Measurements from ENCODE around the gene DNAJC16.

The DNAJC16 gene

DNA sequence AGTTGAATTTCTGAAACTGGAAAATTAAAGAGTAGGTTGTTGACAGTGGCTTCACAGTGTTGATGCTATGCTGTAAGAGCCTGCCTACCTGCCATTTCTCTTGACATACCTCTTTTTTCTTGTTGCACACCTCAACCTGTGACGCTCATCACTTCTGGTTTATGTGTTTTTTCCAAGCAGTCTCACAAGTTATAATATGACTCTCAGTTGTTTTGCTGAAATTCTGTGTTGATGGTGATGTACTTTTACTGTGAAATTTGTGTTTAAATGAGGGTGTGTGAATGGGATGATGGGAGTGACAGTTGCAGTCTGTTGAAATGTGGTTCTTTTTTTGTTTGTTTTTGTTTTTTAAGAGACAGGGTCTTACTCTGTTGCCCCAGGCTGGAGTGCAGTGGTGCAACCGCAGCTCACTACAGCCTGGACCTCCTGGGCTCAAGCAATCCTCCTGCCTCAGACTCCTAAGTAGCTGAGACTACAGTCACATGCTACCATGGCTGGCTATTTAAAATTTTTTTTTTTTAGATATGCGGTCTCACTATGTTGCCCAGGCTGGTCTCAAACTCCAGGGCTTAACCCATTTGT lies 97.6 kb downstream of the DNAJC16 start:
- no peak for DNase-seq

DNA sequence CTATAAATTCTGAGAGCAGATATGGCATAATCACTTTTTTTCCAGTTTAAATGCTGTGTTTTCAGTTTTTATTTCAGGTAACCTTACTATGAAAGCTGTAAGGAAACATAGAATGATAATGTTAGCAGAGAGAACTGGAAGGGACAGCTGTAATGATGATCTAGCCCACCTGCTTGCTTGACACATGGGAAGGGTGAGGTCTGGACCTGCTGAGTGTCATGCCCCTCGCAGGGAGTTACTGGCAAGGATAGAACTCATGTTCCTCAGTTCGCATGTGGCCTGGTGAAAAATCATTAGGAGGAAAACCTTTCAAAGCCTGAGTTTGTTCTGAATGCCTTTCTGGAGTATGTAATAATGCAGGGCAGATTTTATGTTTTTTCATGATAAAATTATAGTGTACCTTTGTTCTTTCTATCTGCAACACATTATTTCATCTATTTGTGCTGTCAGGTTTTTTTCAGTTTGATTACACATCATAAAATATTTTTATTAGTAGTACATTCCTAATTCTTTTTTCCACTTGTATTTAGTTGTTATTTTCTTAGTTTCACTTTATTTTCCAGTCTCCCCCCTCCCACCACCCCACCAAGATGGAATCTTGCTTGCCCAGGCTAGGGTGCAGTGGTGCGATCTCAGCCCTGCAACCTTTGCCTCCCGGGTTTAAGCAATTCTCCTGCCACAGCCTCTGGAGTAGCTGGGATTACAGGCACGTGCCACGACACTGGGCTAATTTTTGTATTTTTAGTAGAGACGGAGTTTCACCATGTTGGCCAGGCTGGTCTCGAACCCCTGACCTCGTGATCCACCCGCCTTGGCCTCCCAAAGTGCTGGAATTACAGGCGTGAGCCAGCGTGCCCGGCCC lies 98.6 kb downstream of the DNAJC16 start:
- no peak for DNase-seq
